A673 (cell line): ENCODE measurements around the gene SSTR1. TPM values are rescaled to one million over a fixed set of nuclear protein-coding genes. Genes with fewer than 3 reads are reported as not detected.

Source experiments
- BruUV-seq: library from RNA; stranded (reverse); fragments of 400-500 nt; replicated peaks from 2 replicates; lab custom pipeline; 2021; lab: Mats Ljungman, UMichigan
- CTCF ChIA-PET: fragments of 300-600 bp; sonication (Branson Sonifier 250); formaldehyde crosslinking; loops from one replicate; lab custom pipeline; 2022; ENCODE audit warnings: antibody characterized with exemption; lab: Charles Lee
- POLR2A ChIA-PET: fragments of 300-600 bp; sonication (Branson Sonifier 250); formaldehyde crosslinking; loops from one replicate; lab custom pipeline; 2022; ENCODE audit warnings: antibody characterized with exemption; ENCODE audit not compliant: low non-redundant PET; lab: Charles Lee
- DNase-seq: peaks from one replicate; pipeline ENCODE4 v3.0.0-alpha.2; 2015; ENCODE audit warnings: low spot score
- H3K27ac ChIP-seq: fragments of 200-600 bp; sonication (generic); 2 replicates; pipeline ENCODE4 v1.5.1; 2016; ENCODE audit warnings: mixed run types, low read depth, mild to moderate bottlenecking, mixed read lengths, antibody characterized with exemption, low read length; ENCODE audit not compliant: poor library complexity, severe bottlenecking
- H3K27me3 ChIP-seq: fragments of 200-600 bp; sonication (generic); replicated peaks from 2 replicates; pipeline ENCODE4 v1.6.1; 2017; ENCODE audit warnings: mixed run types, low read depth, mild to moderate bottlenecking, mixed read lengths, antibody characterized with exemption, low read length; ENCODE audit not compliant: insufficient read depth, poor library complexity
- H3K36me3 ChIP-seq: fragments of 200-600 bp; sonication (generic); 2 replicates; pipeline ENCODE4 v1.6.1; 2016; ENCODE audit warnings: mixed run types, mild to moderate bottlenecking, mixed read lengths, antibody characterized with exemption, low read length; ENCODE audit not compliant: insufficient read depth, poor library complexity, severe bottlenecking
- H3K4me1 ChIP-seq: fragments of 200-600 bp; sonication (generic); 2 replicates; pipeline ENCODE4 v1.6.1; 2017; ENCODE audit warnings: mixed run types, mild to moderate bottlenecking, mixed read lengths, antibody characterized with exemption, low read length; ENCODE audit not compliant: insufficient read depth, poor library complexity, severe bottlenecking
- H3K4me3 ChIP-seq: fragments of 200-600 bp; sonication (generic); 2 replicates; pipeline ENCODE4 v1.5.1; 2016; ENCODE audit warnings: low read depth, mixed run types, mild to moderate bottlenecking, mixed read lengths, low read length; ENCODE audit not compliant: poor library complexity, severe bottlenecking
- H3K9me3 ChIP-seq: fragments of 200-600 bp; sonication (generic); 2 replicates; pipeline ENCODE4 v1.6.1; 2016; ENCODE audit warnings: mixed run types, low read depth, mild to moderate bottlenecking, mixed read lengths, antibody characterized with exemption, low read length; ENCODE audit not compliant: poor library complexity, severe bottlenecking
- EZH2 ChIP-seq: fragments of 200-600 bp; sonication (generic); IDR thresholded peaks from 2 replicates; pipeline ENCODE4 v1.6.1; 2017; ENCODE audit warnings: borderline replicate concordance, low read depth, mild to moderate bottlenecking, mixed read lengths, antibody characterized with exemption, low read length; ENCODE audit not compliant: poor library complexity, severe bottlenecking
- intact Hi-C: fragments of 100-400 bp; cut with micrococcal nuclease; formaldehyde crosslinking; loops from one replicate; pipeline ENCODE4 v1.10.0; 2022; ENCODE audit not compliant: unreplicated experiment
- total RNA-seq: library from RNA; stranded (reverse); gene quantifications from 2 replicates; pipeline ENCODE4 v1.2.3, GENCODE V29; 2021
- TF ChIP-seq, protein P1 (sequence below): fragments of 300-800, 200-600 bp; sonication (generic); conservative IDR thresholded peaks from 2 replicates; pipeline ENCODE4 v1.5.1; 2017; ENCODE audit warnings: low read depth, mild to moderate bottlenecking, antibody characterized with exemption, low read length, moderate library complexity, mixed read lengths

SSTR1 gene
- total RNA-seq, 1 experiment from 2014 or later: 3.8 TPM

DNA sequence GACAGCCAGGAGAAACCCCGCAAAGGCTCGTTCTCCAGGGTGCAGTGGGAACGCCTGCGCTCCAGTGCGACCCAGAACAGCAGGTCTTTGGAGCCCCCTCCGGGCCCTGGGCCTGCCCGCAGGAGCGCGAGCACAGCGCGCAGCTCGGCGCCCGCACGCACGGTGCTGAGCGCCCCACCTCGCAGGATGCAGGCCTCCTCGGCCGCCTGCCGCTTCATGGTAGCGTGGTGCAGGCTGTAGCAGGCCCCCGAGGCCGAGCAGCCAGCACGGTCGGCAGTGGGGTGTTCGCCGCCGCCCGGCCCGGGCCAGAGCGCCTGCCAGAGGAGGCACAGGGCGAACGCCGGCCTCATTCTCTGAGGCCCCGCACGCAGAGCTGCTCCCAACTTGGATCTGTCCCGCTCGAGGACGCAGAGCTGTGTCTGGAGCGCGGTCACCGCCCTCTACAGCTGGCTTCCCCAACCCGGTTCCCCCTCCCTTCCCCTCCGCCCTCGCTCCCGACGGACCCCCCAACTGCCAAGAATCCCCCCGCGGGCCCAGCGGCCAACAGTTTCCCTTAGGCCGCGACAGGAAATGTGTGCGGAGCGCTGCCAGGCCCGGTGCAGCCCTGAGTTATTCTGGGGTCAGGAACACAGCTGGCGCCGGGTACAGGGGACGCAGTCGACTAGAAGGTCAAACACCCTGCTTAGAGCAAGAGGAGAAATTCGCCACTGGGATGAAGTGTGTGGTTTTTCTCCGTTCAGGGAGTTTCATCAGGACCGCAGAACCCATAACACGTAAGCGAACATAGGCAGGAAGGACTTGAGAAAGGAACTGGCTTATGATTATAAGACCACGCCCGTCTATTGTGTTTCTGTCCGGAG is 48.2 kb downstream of the SSTR1 start, which contains the start of gene CLEC14A:
Gene CLEC14A, minus strand, starts transcription at position 421 of the 860 bp plus-strand sequence. Its CDS starts 71 bp downstream, at position 350.
- Histone ChIP-seq H3K36me3 (no peaks in the 10 kb centered on the region), H3K4me1 (no peaks in the 10 kb centered on the region), H3K4me3 (no peak within 1 kb of the TSS), H3K27me3 (no peaks in the 10 kb centered on the region), H3K9me3 (no peaks in the 10 kb centered on the region), H3K27ac (no peak within 1 kb of the TSS)
- CTCF ChIA-PET: no interaction called here
- intact Hi-C loops: no loop called here
- BruUV-seq: no TSS peak
- POLR2A ChIA-PET: no interaction called here
- DNase-seq: no peak
- TF ChIP-seq, protein P1, sequence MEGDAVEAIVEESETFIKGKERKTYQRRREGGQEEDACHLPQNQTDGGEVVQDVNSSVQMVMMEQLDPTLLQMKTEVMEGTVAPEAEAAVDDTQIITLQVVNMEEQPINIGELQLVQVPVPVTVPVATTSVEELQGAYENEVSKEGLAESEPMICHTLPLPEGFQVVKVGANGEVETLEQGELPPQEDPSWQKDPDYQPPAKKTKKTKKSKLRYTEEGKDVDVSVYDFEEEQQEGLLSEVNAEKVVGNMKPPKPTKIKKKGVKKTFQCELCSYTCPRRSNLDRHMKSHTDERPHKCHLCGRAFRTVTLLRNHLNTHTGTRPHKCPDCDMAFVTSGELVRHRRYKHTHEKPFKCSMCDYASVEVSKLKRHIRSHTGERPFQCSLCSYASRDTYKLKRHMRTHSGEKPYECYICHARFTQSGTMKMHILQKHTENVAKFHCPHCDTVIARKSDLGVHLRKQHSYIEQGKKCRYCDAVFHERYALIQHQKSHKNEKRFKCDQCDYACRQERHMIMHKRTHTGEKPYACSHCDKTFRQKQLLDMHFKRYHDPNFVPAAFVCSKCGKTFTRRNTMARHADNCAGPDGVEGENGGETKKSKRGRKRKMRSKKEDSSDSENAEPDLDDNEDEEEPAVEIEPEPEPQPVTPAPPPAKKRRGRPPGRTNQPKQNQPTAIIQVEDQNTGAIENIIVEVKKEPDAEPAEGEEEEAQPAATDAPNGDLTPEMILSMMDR: no peak
- TF ChIP-seq EZH2: no peak

DNA sequence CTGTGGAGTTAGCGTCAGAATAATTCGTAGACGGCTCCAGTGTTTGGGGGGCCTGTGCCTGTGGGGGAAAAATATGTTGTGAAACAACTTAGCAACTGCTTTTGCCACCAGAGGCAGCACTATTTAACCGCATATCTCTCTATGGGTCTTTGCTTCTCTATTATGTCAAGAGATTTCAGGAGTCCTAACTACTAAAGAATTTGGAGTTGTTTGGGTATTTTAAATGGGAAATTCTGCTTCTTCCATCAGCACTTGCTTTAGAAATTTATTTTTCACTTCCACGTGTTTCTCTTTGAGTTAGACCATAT is 48.8 kb downstream of the SSTR1 start:
- no peaks in the 10 kb centered on the region for H3K4me1 ChIP-seq
- no peaks in the 10 kb centered on the region for H3K9me3 ChIP-seq
- TF ChIP-seq, protein P1: no peak
- no peak for TF ChIP-seq EZH2
- no peaks in the 10 kb centered on the region for H3K27me3 ChIP-seq
- intact Hi-C loops: no loop called here
- ChIA-PET CTCF (no interaction called here), POLR2A (no interaction called here)
- no peaks in the 10 kb centered on the region for H3K36me3 ChIP-seq
- H3K4me3 ChIP-seq: no peak overlapping the region
- no peak overlapping the region for H3K27ac ChIP-seq
- no TSS peak for BruUV-seq
- DNase-seq: no peak

GRCh38 chr14:38257507-38257906 is 49.8 kb downstream of the SSTR1 start:
- POLR2A ChIA-PET: no interaction called here
- Histone ChIP-seq H3K4me1 (no peaks in the 10 kb centered on the region), H3K36me3 (no peaks in the 10 kb centered on the region), H3K9me3 (no peaks in the 10 kb centered on the region), H3K27me3 (no peaks in the 10 kb centered on the region), H3K27ac (no peak overlapping the region), H3K4me3 (no peak overlapping the region)
- CTCF ChIA-PET: no interaction called here
- TF ChIP-seq, protein P1: no peak
- no peak for TF ChIP-seq EZH2
- no TSS peak for BruUV-seq
- intact Hi-C loops: no loop called here
- DNase-seq: no peak
